Measurements from ENCODE around the gene NCS1. TPM values are rescaled to one million over a fixed set of nuclear protein-coding genes. Genes with fewer than 3 reads are reported as not detected.

The NCS1 gene
- total and polyA plus RNA-seq, 2 experiments from 2014 or later: 4.7 to 33.0 TPM

- Histone ChIP-seq H3K9ac (no peak overlapping the region), H3K4me3 (no peak overlapping the region), H4K20me1 (ENCODE audit: insufficient read depth) (no peaks in the 10 kb centered on the region), H3K79me2 (ENCODE audit: insufficient read depth) (no peaks in the 10 kb centered on the region), H3K27me3 (replicated peaks; ENCODE audit: insufficient read depth) (no peaks in the 10 kb centered on the region), H2AFZ (no peak overlapping the region), H3K9me3 (ENCODE audit: low read depth) (no peaks in the 10 kb centered on the region), H3F3A (ENCODE audit: insufficient read depth) (no peaks in the 10 kb centered on the region), H3K4me1 (ENCODE audit: insufficient read depth) (no peaks in the 10 kb centered on the region), H3K36me3 (ENCODE audit: low read depth) (peaks cover 7% of the 10 kb centered on the region; the same call in 1 of the 2 replicates), H3K27ac (no peak overlapping the region), H3K4me2 (ENCODE audit: unreplicated experiment) (no peak overlapping the region), H3K9me2 (ENCODE audit: insufficient read depth) (no peaks in the 10 kb centered on the region)
- in situ Hi-C loops (cut with MboI): loop anchor here (25.0 kb wide), 1 partner anchor 346 kb away; no protein-coding TSS in a partner anchor
- TF ChIP-seq EZH2phosphoT487 (IDR thresholded peaks at IDR 0.05; ENCODE audit: insufficient read depth, low read depth) (no peak), EZH2 (IDR thresholded peaks at IDR 0.05; ENCODE audit: insufficient read depth, poor library complexity, severe bottlenecking) (no peak)
- WGBS, 2 experiments (ENCODE audit: low coverage in 1 of 2, low lambda C conversion rate in 2 of 2, missing lambda C conversion rate in 2 of 2): 83 to 84% methylated on average over 27 of the region's 27 CpGs
- no peak for DNase-seq
Observed at GRCh38 chr9:130232899-130233586, 60.8 kb downstream of the NCS1 start.

DNA sequence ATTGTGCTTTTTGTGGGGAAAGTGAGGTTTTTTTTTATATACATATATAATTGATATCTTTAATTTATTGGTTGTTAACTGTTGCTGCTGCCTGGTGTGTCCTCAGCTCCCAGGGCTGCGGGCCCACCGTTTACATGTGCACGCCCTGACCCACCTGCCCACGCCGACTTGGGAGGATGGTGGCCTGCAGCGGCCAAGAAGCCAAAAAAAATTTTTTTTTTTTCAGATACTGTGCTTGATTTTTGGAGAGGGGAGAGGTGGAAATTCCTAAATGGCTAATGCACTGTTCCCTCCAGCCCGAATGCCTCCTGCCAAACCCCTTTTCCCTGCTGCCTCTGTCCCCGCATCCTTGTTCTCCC, 61.4 kb downstream of the NCS1 start:
- WGBS, 2 experiments (ENCODE audit: low coverage in 1 of 2, low lambda C conversion rate in 2 of 2, missing lambda C conversion rate in 2 of 2): 91 to 96% methylated on average over 8 of the region's 8 CpGs
- Histone ChIP-seq H3K36me3 (ENCODE audit: low read depth) (0 out of 2 replicates have a peak, but pooled peaks cover 6% of the 10 kb centered on the region), H3K79me2 (ENCODE audit: insufficient read depth) (no peaks in the 10 kb centered on the region), H3K27ac (no peak overlapping the region), H3K4me1 (ENCODE audit: insufficient read depth) (no peaks in the 10 kb centered on the region), H3K4me3 (no peak overlapping the region), H3F3A (ENCODE audit: insufficient read depth) (no peaks in the 10 kb centered on the region), H4K20me1 (ENCODE audit: insufficient read depth) (no peaks in the 10 kb centered on the region), H3K9me3 (ENCODE audit: low read depth) (no peaks in the 10 kb centered on the region), H3K9me2 (ENCODE audit: insufficient read depth) (no peaks in the 10 kb centered on the region), H3K4me2 (ENCODE audit: unreplicated experiment) (no peak overlapping the region), H3K9ac (no peak overlapping the region), H2AFZ (no peak overlapping the region), H3K27me3 (replicated peaks; ENCODE audit: insufficient read depth) (no peaks in the 10 kb centered on the region)
- TF ChIP-seq EZH2phosphoT487 (IDR thresholded peaks at IDR 0.05; ENCODE audit: insufficient read depth, low read depth) (no peak), EZH2 (IDR thresholded peaks at IDR 0.05; ENCODE audit: insufficient read depth, poor library complexity, severe bottlenecking) (no peak)
- DNase-seq: no peak
- in situ Hi-C loops (cut with MboI): loop anchor here (25.0 kb wide), 1 partner anchor 346 kb away; no protein-coding TSS in a partner anchor

GRCh38 chr9:130234340-130235260, 62.4 kb downstream of the NCS1 start:
- peak; percentile 32 for DNase-seq
- H3F3A ChIP-seq (ENCODE audit: insufficient read depth): no peaks in the 10 kb centered on the region
- H3K4me2 ChIP-seq (ENCODE audit: unreplicated experiment): no peak overlapping the region
- H3K79me2 ChIP-seq (ENCODE audit: insufficient read depth): no peaks in the 10 kb centered on the region
- no peaks in the 10 kb centered on the region for H3K4me1 ChIP-seq (ENCODE audit: insufficient read depth)
- H3K27me3 ChIP-seq (replicated peaks; ENCODE audit: insufficient read depth): no peaks in the 10 kb centered on the region
- no peaks in the 10 kb centered on the region for H3K9me2 ChIP-seq (ENCODE audit: insufficient read depth)
- no peak overlapping the region for H2AFZ ChIP-seq
- TF ChIP-seq EZH2phosphoT487 (IDR thresholded peaks at IDR 0.05; ENCODE audit: insufficient read depth, low read depth) (no peak), EZH2 (IDR thresholded peaks at IDR 0.05; ENCODE audit: insufficient read depth, poor library complexity, severe bottlenecking) (no peak)
- no peak overlapping the region for H3K4me3 ChIP-seq
- WGBS, 2 experiments (ENCODE audit: low coverage in 1 of 2, low lambda C conversion rate in 2 of 2, missing lambda C conversion rate in 2 of 2): 85% methylated on average over 19 to 26 of the region's 26 CpGs
- H3K36me3 ChIP-seq (ENCODE audit: low read depth): 0 out of 2 replicates have a peak, but pooled peaks cover 3% of the 10 kb centered on the region
- H3K9me3 ChIP-seq (ENCODE audit: low read depth): no peaks in the 10 kb centered on the region
- H3K9ac ChIP-seq: no peak overlapping the region
- H3K27ac ChIP-seq: no peak overlapping the region
- in situ Hi-C loops (cut with MboI): loop anchor here (25.0 kb wide), 1 partner anchor 347 kb away; no protein-coding TSS in a partner anchor
- no peaks in the 10 kb centered on the region for H4K20me1 ChIP-seq (ENCODE audit: insufficient read depth)
